Neutrophil (primary cell): ENCODE measurements around the gene SLC6A2.

Source experiments
- H3K27ac ChIP-seq: fragments of 200-600 bp; sonication (generic); 2 replicates; pipeline ENCODE4 v1.5.1; 2016; ENCODE audit warnings: mild to moderate bottlenecking, moderate library complexity
- H3K27me3 ChIP-seq: fragments of 200-600 bp; sonication (generic); 2 replicates; pipeline ENCODE4 v1.6.0; 2016; ENCODE audit warnings: mild to moderate bottlenecking
- H3K36me3 ChIP-seq: fragments of 200-600 bp; sonication (generic); 2 replicates; pipeline ENCODE4 v1.5.1; 2017
- H3K4me1 ChIP-seq, 2 experiments: fragments of 200-600 bp in 1 of 2; sonication (generic) in 1 of 2; 1 replicate in 1 of 2; 2 replicates in 1 of 2; pipeline versions ENCODE4 v1.5.1 to v1.6.1; 2013 to 2016; ENCODE audit warnings: low read depth in 1 of 2, low read length in 1 of 2, mild to moderate bottlenecking in 1 of 2, moderate library complexity in 1 of 2; ENCODE audit not compliant: control insufficient read depth in 1 of 2, insufficient read depth in 1 of 2
- H3K4me3 ChIP-seq, 2 experiments: fragments of 200-600 bp in 1 of 2; sonication (generic) in 1 of 2; 1 replicate in 1 of 2; 2 replicates in 1 of 2; pipeline ENCODE4 v1.5.1; 2013 to 2016; ENCODE audit warnings: low read depth in 1 of 2, low read length in 1 of 2, mild to moderate bottlenecking in 1 of 2, moderate library complexity in 1 of 2
- H3K9me3 ChIP-seq: fragments of 200-600 bp; sonication (generic); 2 replicates; pipeline ENCODE4 v1.5.1; 2016
- CTCF ChIP-seq: fragments of 200-600 bp; sonication (generic); IDR thresholded peaks from 2 replicates; pipeline ENCODE4 v1.5.1; 2016; ENCODE audit warnings: antibody characterized with exemption

Gene SLC6A2

GRCh38 chr16:55641430-55642056, 14.2 kb upstream of the SLC6A2 start:
- no peak overlapping the region for H3K4me3 ChIP-seq
- H3K4me1 ChIP-seq, result no peaks in the 10 kb centered on the region
- TF ChIP-seq CTCF, result no peak
- no peaks in the 10 kb centered on the region for H3K27me3 ChIP-seq
- no peak overlapping the region for H3K27ac ChIP-seq
- no peaks in the 10 kb centered on the region for H3K9me3 ChIP-seq
- H3K36me3 ChIP-seq, result no peaks in the 10 kb centered on the region

GRCh38 chr16:55642611-55643010, 13.2 kb upstream of the SLC6A2 start:
- H3K4me1 ChIP-seq, result no peaks in the 10 kb centered on the region
- H3K27me3 ChIP-seq, result peaks cover under 1% of the 10 kb centered on the region
- no peak overlapping the region for H3K27ac ChIP-seq
- TF ChIP-seq CTCF, result no peak
- no peaks in the 10 kb centered on the region for H3K9me3 ChIP-seq
- no peak overlapping the region for H3K4me3 ChIP-seq
- no peaks in the 10 kb centered on the region for H3K36me3 ChIP-seq

- H3K4me3 ChIP-seq, result no peak overlapping the region
- no peaks in the 10 kb centered on the region for H3K36me3 ChIP-seq
- H3K9me3 ChIP-seq, result no peaks in the 10 kb centered on the region
- no peak for TF ChIP-seq CTCF
- H3K27ac ChIP-seq, result no peak overlapping the region
- H3K27me3 ChIP-seq, result peaks cover 8% of the 10 kb centered on the region
- no peaks in the 10 kb centered on the region for H3K4me1 ChIP-seq
Measured at GRCh38 chr16:55643161-55643970, 12.4 kb upstream of the SLC6A2 start.

GRCh38 chr16:55645986-55646385, 9.8 kb upstream of the SLC6A2 start:
- no peaks in the 10 kb centered on the region for H3K4me1 ChIP-seq
- no peak for TF ChIP-seq CTCF
- H3K27ac ChIP-seq, result no peak overlapping the region
- no peak overlapping the region for H3K4me3 ChIP-seq
- peaks cover 29% of the 10 kb centered on the region for H3K27me3 ChIP-seq
- no peaks in the 10 kb centered on the region for H3K36me3 ChIP-seq
- no peaks in the 10 kb centered on the region for H3K9me3 ChIP-seq

- H3K9me3 ChIP-seq, result no peaks in the 10 kb centered on the region
- peaks cover 37% of the 10 kb centered on the region for H3K27me3 ChIP-seq
- H3K4me3 ChIP-seq, result no peak overlapping the region
- no peak for TF ChIP-seq CTCF
- H3K27ac ChIP-seq, result no peak overlapping the region
- H3K4me1 ChIP-seq, result no peaks in the 10 kb centered on the region
- no peaks in the 10 kb centered on the region for H3K36me3 ChIP-seq
Measured at GRCh38 chr16:55647343-55647742, 8.4 kb upstream of the SLC6A2 start.
